ENCODE results near the gene ANKRD17.
"Not testable (repeated sequence)": the region's sequence is repeated elsewhere in the genome, so short reads cannot be mapped to it uniquely, and the experiment has no call there.

ANKRD17 gene

GRCh38 chr4:73258686-73259570, at the start of gene ANKRD17:
Gene ANKRD17 (minus strand): TSS chr4:73258798. CDS start chr4:73258668, 130 bp downstream.
- H3K9me3 Mint-ChIP-seq: no peaks in the 10 kb centered on the region
- H3K4me3 Mint-ChIP-seq: peak within 1 kb of the TSS; percentile 98
- H3K4me1 Mint-ChIP-seq: peaks cover 38% of the 10 kb centered on the region
- H3K27ac Mint-ChIP-seq: peak within 1 kb of the TSS; percentile 100
- peak; percentile 88 for ATAC-seq
- peaks cover 64% of the 10 kb centered on the region for H3K36me3 Mint-ChIP-seq
- peak; percentile 85 to 96 for DNase-seq (ENCODE audit: low spot score in 2 of 2)

GRCh38 chr4:73308286-73308685, 49.7 kb upstream of the ANKRD17 start:
- no peak for DNase-seq (ENCODE audit: low spot score in 2 of 2)
- no peak overlapping the region for H3K4me3 Mint-ChIP-seq
- no peaks in the 10 kb centered on the region for H3K36me3 Mint-ChIP-seq
- no peaks in the 10 kb centered on the region for H3K4me1 Mint-ChIP-seq
- ATAC-seq: no peak
- H3K9me3 Mint-ChIP-seq: no peaks in the 10 kb centered on the region
- H3K27ac Mint-ChIP-seq: no peak overlapping the region

GRCh38 chr4:73303711-73304110, 45.1 kb upstream of the ANKRD17 start:
- DNase-seq (ENCODE audit: low spot score in 2 of 2): no peak
- no peak overlapping the region for H3K4me3 Mint-ChIP-seq
- H3K4me1 Mint-ChIP-seq: no peaks in the 10 kb centered on the region
- H3K36me3 Mint-ChIP-seq: no peaks in the 10 kb centered on the region
- H3K9me3 Mint-ChIP-seq: peaks cover 7% of the 10 kb centered on the region
- H3K27ac Mint-ChIP-seq: no peak overlapping the region
- no peak for ATAC-seq

GRCh38 chr4:73299548-73300280, 41.1 kb upstream of the ANKRD17 start:
- peaks cover 20% of the 10 kb centered on the region for H3K9me3 Mint-ChIP-seq
- ATAC-seq (no peak), DNase-seq (ENCODE audit: low spot score in 2 of 2) (no peak)
- no peak overlapping the region for H3K27ac Mint-ChIP-seq
- no peaks in the 10 kb centered on the region for H3K36me3 Mint-ChIP-seq
- no peak overlapping the region for H3K4me3 Mint-ChIP-seq
- H3K4me1 Mint-ChIP-seq: no peaks in the 10 kb centered on the region

- DNase-seq (ENCODE audit: low spot score in 2 of 2); H3K27ac Mint-ChIP-seq; H3K36me3 Mint-ChIP-seq; H3K4me3 Mint-ChIP-seq; ATAC-seq; H3K4me1 Mint-ChIP-seq: not testable (repeated sequence)
- H3K9me3 Mint-ChIP-seq: peaks cover 23% of the 10 kb centered on the region
Observed at GRCh38 chr4:73292661-73293060, 34.1 kb upstream of the ANKRD17 start.

- ATAC-seq (no peak), DNase-seq (ENCODE audit: low spot score in 2 of 2) (no peak)
- peaks cover 10% of the 10 kb centered on the region for H3K9me3 Mint-ChIP-seq
- no peak overlapping the region for H3K27ac Mint-ChIP-seq
- no peak overlapping the region for H3K4me3 Mint-ChIP-seq
- no peaks in the 10 kb centered on the region for H3K4me1 Mint-ChIP-seq
- H3K36me3 Mint-ChIP-seq: no peaks in the 10 kb centered on the region
Observed at GRCh38 chr4:73281982-73282381, 23.4 kb upstream of the ANKRD17 start.

- Mint-ChIP-seq H3K36me3 (no peaks in the 10 kb centered on the region), H3K4me3 (no peak overlapping the region), H3K9me3 (peaks cover 8% of the 10 kb centered on the region), H3K27ac (no peak overlapping the region), H3K4me1 (no peaks in the 10 kb centered on the region)
- ATAC-seq (no peak), DNase-seq (ENCODE audit: low spot score in 2 of 2) (no peak)
Observed at GRCh38 chr4:73281396-73281795, 22.8 kb upstream of the ANKRD17 start.

- peaks cover 5% of the 10 kb centered on the region for H3K9me3 Mint-ChIP-seq
- no peaks in the 10 kb centered on the region for H3K36me3 Mint-ChIP-seq
- H3K27ac Mint-ChIP-seq: no peak overlapping the region
- ATAC-seq: no peak
- no peak for DNase-seq (ENCODE audit: low spot score in 2 of 2)
- H3K4me1 Mint-ChIP-seq: no peaks in the 10 kb centered on the region
- H3K4me3 Mint-ChIP-seq: no peak overlapping the region
Observed at GRCh38 chr4:73277201-73277600, 18.6 kb upstream of the ANKRD17 start.

- H3K36me3 Mint-ChIP-seq: no peaks in the 10 kb centered on the region
- H3K27ac Mint-ChIP-seq: no peak overlapping the region
- no peak for ATAC-seq
- no peaks in the 10 kb centered on the region for H3K4me1 Mint-ChIP-seq
- DNase-seq (ENCODE audit: low spot score in 2 of 2): no peak
- no peak overlapping the region for H3K4me3 Mint-ChIP-seq
- H3K9me3 Mint-ChIP-seq: peaks cover 5% of the 10 kb centered on the region
Observed at GRCh38 chr4:73275318-73275654, 16.7 kb upstream of the ANKRD17 start.

- no peaks in the 10 kb centered on the region for H3K4me1 Mint-ChIP-seq
- no peak for ATAC-seq
- H3K36me3 Mint-ChIP-seq: no peaks in the 10 kb centered on the region
- no peak overlapping the region for H3K4me3 Mint-ChIP-seq
- no peak for DNase-seq (ENCODE audit: low spot score in 2 of 2)
- H3K27ac Mint-ChIP-seq: no peak overlapping the region
- H3K9me3 Mint-ChIP-seq: peaks cover 3% of the 10 kb centered on the region
Observed at GRCh38 chr4:73272816-73273215, 14.2 kb upstream of the ANKRD17 start.

GRCh38 chr4:73267050-73267449, 8.5 kb upstream of the ANKRD17 start:
- no peaks in the 10 kb centered on the region for H3K9me3 Mint-ChIP-seq
- no peaks in the 10 kb centered on the region for H3K36me3 Mint-ChIP-seq
- no peaks in the 10 kb centered on the region for H3K4me1 Mint-ChIP-seq
- H3K4me3 Mint-ChIP-seq: no peak overlapping the region
- ATAC-seq (no peak), DNase-seq (ENCODE audit: low spot score in 2 of 2) (no peak)
- H3K27ac Mint-ChIP-seq: no peak overlapping the region

GRCh38 chr4:73259571-73260090, 1.0 kb upstream of the ANKRD17 start:
- peak overlapping the region; percentile 98 for H3K4me3 Mint-ChIP-seq
- H3K27ac Mint-ChIP-seq: peak overlapping the region; percentile 100
- H3K4me1 Mint-ChIP-seq: peaks cover 31% of the 10 kb centered on the region
- DNase-seq (ENCODE audit: low spot score in 2 of 2): no peak
- H3K36me3 Mint-ChIP-seq: peaks cover 57% of the 10 kb centered on the region
- ATAC-seq: peak; percentile 5
- H3K9me3 Mint-ChIP-seq: no peaks in the 10 kb centered on the region

GRCh38 chr4:73258436-73258685, 237 bp downstream of the ANKRD17 start:
- peaks cover 40% of the 10 kb centered on the region for H3K4me1 Mint-ChIP-seq
- ATAC-seq (peak; percentile 40), DNase-seq (ENCODE audit: low spot score in 2 of 2) (no peak)

GRCh38 chr4:73257651-73258435, 755 bp downstream of the ANKRD17 start:
- Mint-ChIP-seq H3K9me3 (no peaks in the 10 kb centered on the region), H3K36me3 (peaks cover 74% of the 10 kb centered on the region), H3K27ac (peak overlapping the region; percentile 100), H3K4me3 (peak overlapping the region; percentile 98), H3K4me1 (peaks cover 45% of the 10 kb centered on the region)
- DNase-seq (ENCODE audit: low spot score in 2 of 2): peak in 1 of 2 donors; percentile 57
- no peak for ATAC-seq

More at GRCh38 chr4:73258436-73258685, 237 bp downstream of the ANKRD17 start:
- H3K27ac Mint-ChIP-seq: peak overlapping the region; percentile 100
- peaks cover 69% of the 10 kb centered on the region for H3K36me3 Mint-ChIP-seq
- H3K4me3 Mint-ChIP-seq: peak overlapping the region; percentile 98
- no peaks in the 10 kb centered on the region for H3K9me3 Mint-ChIP-seq

- Mint-ChIP-seq H3K27ac (peak overlapping the region; percentile 100), H3K4me1 (peaks cover 46% of the 10 kb centered on the region), H3K4me3 (peak overlapping the region; percentile 98), H3K9me3 (no peaks in the 10 kb centered on the region), H3K36me3 (peaks cover 81% of the 10 kb centered on the region)
- ATAC-seq: peak; percentile 49
- peak; percentile 34 to 75 for DNase-seq (ENCODE audit: low spot score in 2 of 2)
Observed at GRCh38 chr4:73257234-73257633, 1.4 kb downstream of the ANKRD17 start.

Measured in stimulated activated effector memory CD8-positive, alpha-beta T cell treated with anti-CD3 and anti-CD28 coated beads, Interleukin-12 subunit alpha, Interleukin-12 subunit beta, amount 100 ng/mL, for 72 hours (primary cell).